HL-60 (cell line): ENCODE data around the gene EYA3.

ENCODE experiments used
- DNase-seq, 2 experiments: peaks; one replicate each; pipeline ENCODE4 v3.0.0-alpha.2; 2010 to 2020; ENCODE audit warnings: low read depth in 1 of 2, low spot score in 1 of 2
- H3K27ac ChIP-seq: fragments of 250-450 bp; sonication (Bioruptor Pico); replicated peaks from 2 replicates; pipeline ENCODE4 v1.5.1; 2020; ENCODE audit warnings: mild to moderate bottlenecking, moderate library complexity
- H3K27me3 ChIP-seq: fragments of 250-450 bp; sonication (Bioruptor Pico); 2 replicates; pipeline ENCODE4 v1.5.1; 2021; ENCODE audit warnings: mild to moderate bottlenecking, moderate library complexity; ENCODE audit not compliant: insufficient read depth, poor library complexity, severe bottlenecking
- H3K4me3 ChIP-seq: replicated peaks from 2 replicates; pipeline ENCODE4 v1.5.1; 2011; ENCODE audit warnings: mild to moderate bottlenecking, control low read depth, low read length; ENCODE audit not compliant: insufficient read depth
- GABPA ChIP-seq: IDR thresholded peaks from 2 replicates; pipeline ENCODE4 v1.6.1; 2012; ENCODE audit warnings: low read depth
- POLR2AphosphoS5 ChIP-seq: IDR thresholded peaks from 2 replicates; pipeline ENCODE4 v1.6.1; 2012; ENCODE audit warnings: low read depth
- SPI1 ChIP-seq: IDR thresholded peaks from 2 replicates; pipeline ENCODE4 v1.6.1; 2012; ENCODE audit warnings: low read depth, mild to moderate bottlenecking, borderline replicate concordance
- TF ChIP-seq, protein P1 (sequence below): IDR thresholded peaks from 2 replicates; pipeline ENCODE4 v1.6.1; 2012; ENCODE audit warnings: low read depth; ENCODE audit not compliant: insufficient replicate concordance
- TF ChIP-seq, protein P2 (sequence below): IDR thresholded peaks from one replicate; pipeline ENCODE4 v1.5.1; 2011; ENCODE audit warnings: low read length, control low read depth, inconsistent platforms; ENCODE audit not compliant: insufficient read depth

The EYA3 gene

DNA sequence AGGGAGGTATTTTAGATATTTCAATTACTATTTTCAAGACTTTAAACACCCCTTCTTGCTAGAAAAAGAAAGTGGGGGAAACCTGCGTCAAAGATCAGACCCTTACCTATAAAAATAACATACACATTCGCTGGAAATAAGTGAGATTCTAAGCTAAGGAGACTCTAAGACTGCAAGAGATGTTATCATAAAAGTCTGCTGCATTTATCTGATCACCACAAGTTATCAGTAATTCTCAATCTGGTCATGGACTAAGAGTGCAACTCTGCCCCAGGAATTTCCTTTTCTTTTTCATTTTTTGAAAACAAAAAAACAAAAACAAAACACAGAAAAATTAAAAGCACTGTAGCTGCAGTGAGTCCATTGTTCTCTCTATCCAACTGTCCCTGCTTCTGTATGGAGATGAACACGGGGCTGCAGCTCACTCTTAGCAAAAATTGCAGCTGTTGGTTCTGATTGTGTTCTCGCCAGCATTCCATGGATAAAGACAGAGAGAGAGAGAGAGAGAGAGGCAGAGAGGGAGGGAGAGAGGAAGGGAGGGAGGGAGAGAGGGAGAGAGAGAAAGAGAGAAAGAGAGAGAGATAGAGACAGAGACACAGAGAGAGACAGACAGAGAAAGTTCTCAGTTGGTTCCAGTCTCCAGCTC is 114.5 kb downstream of the EYA3 start:
- Histone ChIP-seq H3K4me3 (no peak overlapping the region), H3K27ac (no peak overlapping the region), H3K27me3 (no peaks in the 10 kb centered on the region)
- DNase-seq = no peak
- TF ChIP-seq GABPA = no peak
- TF ChIP-seq, protein P1, sequence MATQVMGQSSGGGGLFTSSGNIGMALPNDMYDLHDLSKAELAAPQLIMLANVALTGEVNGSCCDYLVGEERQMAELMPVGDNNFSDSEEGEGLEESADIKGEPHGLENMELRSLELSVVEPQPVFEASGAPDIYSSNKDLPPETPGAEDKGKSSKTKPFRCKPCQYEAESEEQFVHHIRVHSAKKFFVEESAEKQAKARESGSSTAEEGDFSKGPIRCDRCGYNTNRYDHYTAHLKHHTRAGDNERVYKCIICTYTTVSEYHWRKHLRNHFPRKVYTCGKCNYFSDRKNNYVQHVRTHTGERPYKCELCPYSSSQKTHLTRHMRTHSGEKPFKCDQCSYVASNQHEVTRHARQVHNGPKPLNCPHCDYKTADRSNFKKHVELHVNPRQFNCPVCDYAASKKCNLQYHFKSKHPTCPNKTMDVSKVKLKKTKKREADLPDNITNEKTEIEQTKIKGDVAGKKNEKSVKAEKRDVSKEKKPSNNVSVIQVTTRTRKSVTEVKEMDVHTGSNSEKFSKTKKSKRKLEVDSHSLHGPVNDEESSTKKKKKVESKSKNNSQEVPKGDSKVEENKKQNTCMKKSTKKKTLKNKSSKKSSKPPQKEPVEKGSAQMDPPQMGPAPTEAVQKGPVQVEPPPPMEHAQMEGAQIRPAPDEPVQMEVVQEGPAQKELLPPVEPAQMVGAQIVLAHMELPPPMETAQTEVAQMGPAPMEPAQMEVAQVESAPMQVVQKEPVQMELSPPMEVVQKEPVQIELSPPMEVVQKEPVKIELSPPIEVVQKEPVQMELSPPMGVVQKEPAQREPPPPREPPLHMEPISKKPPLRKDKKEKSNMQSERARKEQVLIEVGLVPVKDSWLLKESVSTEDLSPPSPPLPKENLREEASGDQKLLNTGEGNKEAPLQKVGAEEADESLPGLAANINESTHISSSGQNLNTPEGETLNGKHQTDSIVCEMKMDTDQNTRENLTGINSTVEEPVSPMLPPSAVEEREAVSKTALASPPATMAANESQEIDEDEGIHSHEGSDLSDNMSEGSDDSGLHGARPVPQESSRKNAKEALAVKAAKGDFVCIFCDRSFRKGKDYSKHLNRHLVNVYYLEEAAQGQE = no peak
- TF ChIP-seq SPI1 = no peak
- TF ChIP-seq, protein P2, sequence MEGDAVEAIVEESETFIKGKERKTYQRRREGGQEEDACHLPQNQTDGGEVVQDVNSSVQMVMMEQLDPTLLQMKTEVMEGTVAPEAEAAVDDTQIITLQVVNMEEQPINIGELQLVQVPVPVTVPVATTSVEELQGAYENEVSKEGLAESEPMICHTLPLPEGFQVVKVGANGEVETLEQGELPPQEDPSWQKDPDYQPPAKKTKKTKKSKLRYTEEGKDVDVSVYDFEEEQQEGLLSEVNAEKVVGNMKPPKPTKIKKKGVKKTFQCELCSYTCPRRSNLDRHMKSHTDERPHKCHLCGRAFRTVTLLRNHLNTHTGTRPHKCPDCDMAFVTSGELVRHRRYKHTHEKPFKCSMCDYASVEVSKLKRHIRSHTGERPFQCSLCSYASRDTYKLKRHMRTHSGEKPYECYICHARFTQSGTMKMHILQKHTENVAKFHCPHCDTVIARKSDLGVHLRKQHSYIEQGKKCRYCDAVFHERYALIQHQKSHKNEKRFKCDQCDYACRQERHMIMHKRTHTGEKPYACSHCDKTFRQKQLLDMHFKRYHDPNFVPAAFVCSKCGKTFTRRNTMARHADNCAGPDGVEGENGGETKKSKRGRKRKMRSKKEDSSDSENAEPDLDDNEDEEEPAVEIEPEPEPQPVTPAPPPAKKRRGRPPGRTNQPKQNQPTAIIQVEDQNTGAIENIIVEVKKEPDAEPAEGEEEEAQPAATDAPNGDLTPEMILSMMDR = no peak
- TF ChIP-seq POLR2AphosphoS5 = no peak

DNA sequence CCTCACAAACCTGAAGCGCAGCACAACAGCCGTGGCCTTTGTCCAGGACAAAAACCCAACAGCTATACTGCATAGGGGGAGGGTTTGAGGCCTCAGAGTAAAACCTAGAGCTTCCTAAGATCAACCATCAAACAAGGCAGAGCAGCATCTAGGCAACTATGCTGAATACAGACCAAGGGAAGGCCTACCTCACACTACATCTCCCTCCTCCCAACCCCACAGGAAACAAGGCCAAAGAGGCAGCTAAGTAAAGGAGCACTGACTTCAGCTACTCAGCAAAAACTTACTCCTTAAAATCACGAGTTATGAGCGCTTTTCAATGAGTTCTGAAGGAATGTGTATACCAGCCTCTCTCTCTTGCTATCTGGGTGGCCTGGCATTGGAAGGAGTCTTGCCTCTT is 116.3 kb downstream of the EYA3 start:
- TF ChIP-seq SPI1 (no peak), POLR2AphosphoS5 (no peak), GABPA (no peak)
- TF ChIP-seq, protein P2 = no peak
- TF ChIP-seq, protein P1 = no peak
- Histone ChIP-seq H3K27ac (no peak overlapping the region), H3K27me3 (no peaks in the 10 kb centered on the region), H3K4me3 (no peak overlapping the region)
- DNase-seq = no peak

DNA sequence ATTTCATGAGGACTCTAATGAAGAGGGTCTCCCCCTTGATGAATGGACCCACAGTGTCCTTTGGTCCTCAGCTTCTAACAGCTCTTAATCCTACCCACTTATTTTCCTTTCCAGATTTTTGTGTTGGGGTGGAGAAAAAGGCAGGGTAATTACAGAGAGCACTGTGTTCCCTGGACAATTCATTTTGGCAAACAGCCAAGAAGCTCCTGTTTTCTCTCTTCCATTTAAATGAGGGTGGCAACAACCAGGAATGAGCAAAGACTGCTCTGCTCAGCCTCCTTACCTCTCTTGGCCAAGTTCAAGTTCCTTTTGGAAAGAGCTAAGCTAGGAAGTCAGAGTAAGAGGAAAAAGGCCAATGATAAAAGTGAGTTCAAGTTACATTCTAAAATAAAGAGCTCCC is 116.7 kb downstream of the EYA3 start:
- Histone ChIP-seq H3K4me3 (no peak overlapping the region), H3K27ac (no peak overlapping the region)
- DNase-seq = no peak

More for the DNA sequence above, 116.7 kb downstream of the EYA3 start:
- no peaks in the 10 kb centered on the region for H3K27me3 ChIP-seq
- TF ChIP-seq SPI1 = no peak
- TF ChIP-seq, protein P2 = no peak
- TF ChIP-seq, protein P1 = no peak
- TF ChIP-seq POLR2AphosphoS5 = no peak
- TF ChIP-seq GABPA = no peak
